Activated naive CD8-positive, alpha-beta T cell (primary cell): ENCODE measurements around the gene RNF150.

Source experiments
- H3K27ac Mint-ChIP-seq: one replicate; pipeline ENCODE4 v1.8.0; 2021; ENCODE audit warnings: mixed read lengths
- H3K27me3 Mint-ChIP-seq: one replicate; pipeline ENCODE4 v1.8.0; 2021; ENCODE audit warnings: mixed read lengths
- H3K36me3 Mint-ChIP-seq: one replicate; pipeline ENCODE4 v1.8.0; 2021; ENCODE audit warnings: mixed read lengths
- H3K4me1 Mint-ChIP-seq: one replicate; pipeline ENCODE4 v1.8.0; 2021; ENCODE audit warnings: low read depth, mixed read lengths
- H3K4me3 Mint-ChIP-seq: one replicate; pipeline ENCODE4 v1.8.0; 2021; ENCODE audit warnings: mild to moderate bottlenecking, mixed read lengths
- H3K9me3 Mint-ChIP-seq: one replicate; pipeline ENCODE4 v1.8.0; 2021; ENCODE audit warnings: low read depth, mixed read lengths

The RNF150 gene

DNA sequence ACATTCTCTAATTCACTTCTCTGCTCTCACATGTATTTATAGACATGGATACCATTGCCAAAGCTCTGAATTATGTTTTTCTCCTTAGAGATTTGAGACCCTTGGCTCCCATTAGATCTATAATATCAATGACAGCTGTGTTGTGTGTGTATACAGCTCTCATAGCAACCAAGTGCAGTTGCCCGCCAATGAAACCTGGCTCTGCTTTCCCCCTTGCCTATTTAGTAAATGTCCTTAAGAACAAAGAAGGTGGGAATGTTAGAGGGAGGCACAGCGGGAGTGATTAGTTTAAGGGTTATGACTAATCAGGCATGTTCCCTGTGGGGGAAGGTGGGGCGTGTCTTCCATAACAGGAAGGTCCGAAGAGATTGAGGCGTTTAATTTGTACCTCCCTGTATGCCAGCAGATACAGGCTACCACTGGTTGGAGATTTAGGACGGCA is 276.6 kb downstream of the RNF150 start:
- H3K27ac Mint-ChIP-seq: no peak overlapping the region
- no peaks in the 10 kb centered on the region for H3K36me3 Mint-ChIP-seq
- H3K27me3 Mint-ChIP-seq: peaks cover 7% of the 10 kb centered on the region
- no peaks in the 10 kb centered on the region for H3K9me3 Mint-ChIP-seq
- no peaks in the 10 kb centered on the region for H3K4me1 Mint-ChIP-seq
- H3K4me3 Mint-ChIP-seq: no peak overlapping the region

- no peak overlapping the region for H3K27ac Mint-ChIP-seq
- H3K4me1 Mint-ChIP-seq: no peaks in the 10 kb centered on the region
- no peak overlapping the region for H3K4me3 Mint-ChIP-seq
- H3K9me3 Mint-ChIP-seq: no peaks in the 10 kb centered on the region
- H3K36me3 Mint-ChIP-seq: no peaks in the 10 kb centered on the region
- peaks cover 15% of the 10 kb centered on the region for H3K27me3 Mint-ChIP-seq
These were observed 279.1 kb downstream of the RNF150 start for GRCh38 chr4:140854168-140854567.

DNA sequence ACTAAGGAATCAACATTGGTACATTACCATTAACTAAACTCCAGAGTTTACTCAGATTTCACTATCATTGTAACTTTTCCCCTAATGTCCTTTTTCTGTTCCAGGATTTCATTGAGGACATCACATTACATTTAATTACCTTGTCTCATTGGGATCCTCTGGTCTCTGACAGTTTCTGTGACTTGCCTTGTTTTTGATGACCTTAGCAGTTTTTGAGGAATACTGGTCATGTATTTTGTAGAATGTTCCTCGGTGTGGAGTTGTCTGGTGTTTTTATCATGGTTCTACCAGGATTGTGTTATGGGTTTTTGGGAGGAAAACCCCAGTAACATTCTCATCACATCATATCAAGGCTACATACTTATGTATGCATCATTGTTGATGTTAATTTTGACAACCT is 281.5 kb downstream of the RNF150 start:
- Mint-ChIP-seq H3K4me3 (no peak overlapping the region), H3K27me3 (peaks cover 15% of the 10 kb centered on the region), H3K4me1 (no peaks in the 10 kb centered on the region), H3K36me3 (no peaks in the 10 kb centered on the region), H3K9me3 (no peaks in the 10 kb centered on the region), H3K27ac (no peak overlapping the region)

GRCh38 chr4:140851032-140851636 is 282.1 kb downstream of the RNF150 start:
- Mint-ChIP-seq H3K4me1 (no peaks in the 10 kb centered on the region), H3K36me3 (no peaks in the 10 kb centered on the region), H3K4me3 (no peak overlapping the region), H3K9me3 (no peaks in the 10 kb centered on the region), H3K27me3 (peaks cover 16% of the 10 kb centered on the region), H3K27ac (no peak overlapping the region)

DNA sequence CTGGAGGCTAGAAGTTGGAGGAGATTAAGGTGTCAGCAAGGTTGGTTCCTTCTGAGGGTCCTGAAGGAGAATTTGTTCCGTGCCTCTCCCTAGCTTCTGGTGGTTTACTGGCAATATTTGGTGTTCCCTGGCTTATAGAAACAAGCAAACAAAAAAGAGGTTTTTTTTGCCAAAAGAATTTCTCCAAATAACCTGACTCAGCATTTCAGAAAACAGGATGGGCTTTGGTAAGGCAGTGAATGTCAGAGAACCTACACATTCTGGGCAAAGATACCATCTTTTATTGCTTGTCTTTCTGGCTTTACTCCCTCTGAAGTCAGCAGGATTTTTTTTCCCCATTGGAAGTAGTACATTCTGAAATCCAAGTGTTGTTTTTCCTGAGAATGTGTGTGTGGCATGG is 283.7 kb downstream of the RNF150 start:
- Mint-ChIP-seq H3K9me3 (no peaks in the 10 kb centered on the region), H3K36me3 (no peaks in the 10 kb centered on the region), H3K27ac (no peak overlapping the region)

GRCh38 chr4:140846736-140847135 is 286.5 kb downstream of the RNF150 start:
- no peak overlapping the region for H3K27ac Mint-ChIP-seq
- H3K4me1 Mint-ChIP-seq: no peaks in the 10 kb centered on the region
- H3K36me3 Mint-ChIP-seq: no peaks in the 10 kb centered on the region
- H3K4me3 Mint-ChIP-seq: no peak overlapping the region
- H3K9me3 Mint-ChIP-seq: no peaks in the 10 kb centered on the region
- peaks cover 14% of the 10 kb centered on the region for H3K27me3 Mint-ChIP-seq

More for the DNA sequence above, 283.7 kb downstream of the RNF150 start:
- Mint-ChIP-seq H3K4me1 (no peaks in the 10 kb centered on the region), H3K27me3 (peaks cover 18% of the 10 kb centered on the region), H3K4me3 (no peak overlapping the region)

DNA sequence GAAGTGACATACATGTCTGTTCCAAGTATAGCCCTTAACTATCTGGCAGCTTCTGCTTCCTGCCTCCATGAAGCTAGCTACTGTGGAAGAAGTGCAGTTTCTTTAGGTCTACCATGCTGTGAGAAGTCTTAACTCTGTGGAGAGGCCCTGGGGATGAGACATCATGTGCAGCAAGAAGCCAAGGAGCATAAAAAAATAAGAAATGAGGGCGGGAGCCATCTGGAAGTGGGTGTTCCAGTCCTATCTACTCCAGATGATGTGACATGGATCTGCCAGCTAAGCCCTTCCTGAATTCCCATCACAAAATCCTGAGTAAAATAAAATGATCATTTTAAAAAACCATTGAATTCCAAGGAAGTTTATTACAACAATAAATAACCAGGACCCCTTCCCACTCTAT is 289.2 kb downstream of the RNF150 start:
- Mint-ChIP-seq H3K9me3 (no peaks in the 10 kb centered on the region), H3K4me1 (no peaks in the 10 kb centered on the region), H3K27ac (no peak overlapping the region), H3K36me3 (no peaks in the 10 kb centered on the region), H3K27me3 (peaks cover 7% of the 10 kb centered on the region), H3K4me3 (no peak overlapping the region)

GRCh38 chr4:140841186-140841585 is 292.1 kb downstream of the RNF150 start:
- H3K4me1 Mint-ChIP-seq: no peaks in the 10 kb centered on the region
- peaks cover 4% of the 10 kb centered on the region for H3K27me3 Mint-ChIP-seq
- H3K27ac Mint-ChIP-seq: no peak overlapping the region
- H3K36me3 Mint-ChIP-seq: no peaks in the 10 kb centered on the region
- H3K4me3 Mint-ChIP-seq: no peak overlapping the region
- H3K9me3 Mint-ChIP-seq: no peaks in the 10 kb centered on the region

DNA sequence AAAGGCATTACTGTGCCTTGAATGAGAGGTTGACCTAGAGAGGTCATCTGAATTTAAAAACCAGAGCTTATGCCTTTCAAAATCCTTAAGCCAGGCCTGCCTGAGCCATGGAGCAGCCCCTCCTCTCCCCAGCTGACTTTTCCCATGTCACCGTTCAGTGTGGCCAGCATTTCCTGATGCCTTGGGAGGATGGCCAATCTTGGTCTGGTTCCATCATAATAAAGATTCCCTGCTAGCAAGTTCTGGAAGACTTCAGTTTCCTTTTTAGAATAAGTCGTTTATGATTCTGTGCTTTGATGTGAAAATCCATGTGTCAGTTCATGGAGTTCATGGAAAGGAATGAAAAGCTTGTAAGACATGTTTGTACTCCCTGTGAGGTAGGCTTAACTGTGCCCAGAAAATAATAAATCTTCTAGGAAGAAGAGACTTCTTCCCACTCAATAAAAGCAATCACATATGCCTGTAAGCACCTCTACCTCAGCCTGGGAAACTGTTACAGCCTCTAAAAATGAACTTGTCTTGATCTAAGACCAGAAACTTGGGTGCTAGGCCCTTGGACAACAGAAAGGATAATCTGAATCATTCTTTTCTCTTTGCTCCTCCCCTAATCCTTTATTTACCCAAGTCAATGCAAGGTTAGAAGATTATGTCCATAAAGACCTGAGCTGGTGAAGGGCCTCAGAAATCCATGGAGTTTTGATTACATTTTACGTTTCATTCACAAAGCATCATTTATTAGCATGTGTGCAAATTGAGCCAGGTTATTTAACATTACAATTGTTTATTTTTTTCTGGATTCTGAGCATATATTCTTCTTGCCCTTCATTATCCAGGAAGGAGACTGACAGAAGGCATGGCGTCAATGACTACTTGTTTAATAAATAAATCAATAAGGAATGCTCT is 293.1 kb downstream of the RNF150 start:
- Mint-ChIP-seq H3K27ac (no peak overlapping the region), H3K4me1 (no peaks in the 10 kb centered on the region), H3K4me3 (no peak overlapping the region), H3K9me3 (no peaks in the 10 kb centered on the region), H3K27me3 (peaks cover 2% of the 10 kb centered on the region), H3K36me3 (no peaks in the 10 kb centered on the region)

DNA sequence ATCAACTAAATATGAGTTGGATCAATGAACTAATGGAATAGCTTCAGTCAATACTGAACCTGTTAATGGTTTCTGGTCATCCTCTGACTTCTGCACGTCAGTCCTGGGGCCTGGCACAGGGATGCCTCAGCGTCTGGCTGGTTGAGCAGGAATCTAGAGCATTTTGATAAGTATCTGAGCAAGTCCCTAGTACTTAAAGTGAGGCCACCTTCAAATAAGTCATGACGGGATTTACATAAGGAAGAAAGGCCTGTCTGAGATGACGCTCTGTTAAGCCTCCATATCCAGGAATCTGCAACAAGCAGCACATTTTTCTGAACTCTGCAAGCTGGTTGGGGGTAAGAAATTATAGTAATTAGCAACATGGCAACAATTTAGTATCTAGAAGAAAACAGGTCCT is 293.9 kb downstream of the RNF150 start:
- Mint-ChIP-seq H3K27ac (no peak overlapping the region), H3K4me3 (no peak overlapping the region), H3K36me3 (no peaks in the 10 kb centered on the region), H3K4me1 (no peaks in the 10 kb centered on the region), H3K27me3 (peaks cover 2% of the 10 kb centered on the region), H3K9me3 (no peaks in the 10 kb centered on the region)

DNA sequence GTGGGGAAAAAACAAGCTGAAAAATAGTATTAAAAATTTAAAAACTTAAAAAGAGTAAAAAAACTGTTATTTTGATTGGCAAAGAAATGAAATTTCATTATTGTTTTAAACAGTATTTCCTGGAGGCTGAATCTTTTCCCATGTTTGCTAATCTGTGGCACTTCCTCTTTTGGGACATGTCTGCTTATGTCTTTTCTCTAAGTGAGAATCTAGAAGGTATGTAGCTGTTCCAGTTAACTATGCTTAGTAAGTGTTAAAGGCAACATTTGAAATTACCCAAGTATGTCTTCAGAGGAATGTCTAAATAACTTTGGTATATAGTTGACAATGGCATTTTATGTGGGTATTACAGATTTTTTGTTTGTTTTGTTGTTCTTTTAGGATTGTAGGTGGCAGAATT is 295.5 kb downstream of the RNF150 start:
- Mint-ChIP-seq H3K27me3 (peaks cover 2% of the 10 kb centered on the region), H3K27ac (no peak overlapping the region), H3K4me1 (no peaks in the 10 kb centered on the region), H3K9me3 (no peaks in the 10 kb centered on the region), H3K36me3 (no peaks in the 10 kb centered on the region), H3K4me3 (no peak overlapping the region)

- H3K27ac Mint-ChIP-seq: no peak overlapping the region
- no peaks in the 10 kb centered on the region for H3K4me1 Mint-ChIP-seq
- H3K9me3 Mint-ChIP-seq: no peaks in the 10 kb centered on the region
- peaks cover 5% of the 10 kb centered on the region for H3K27me3 Mint-ChIP-seq
- no peak overlapping the region for H3K4me3 Mint-ChIP-seq
- H3K36me3 Mint-ChIP-seq: no peaks in the 10 kb centered on the region
These were observed 298.3 kb downstream of the RNF150 start for GRCh38 chr4:140834839-140835495.

DNA sequence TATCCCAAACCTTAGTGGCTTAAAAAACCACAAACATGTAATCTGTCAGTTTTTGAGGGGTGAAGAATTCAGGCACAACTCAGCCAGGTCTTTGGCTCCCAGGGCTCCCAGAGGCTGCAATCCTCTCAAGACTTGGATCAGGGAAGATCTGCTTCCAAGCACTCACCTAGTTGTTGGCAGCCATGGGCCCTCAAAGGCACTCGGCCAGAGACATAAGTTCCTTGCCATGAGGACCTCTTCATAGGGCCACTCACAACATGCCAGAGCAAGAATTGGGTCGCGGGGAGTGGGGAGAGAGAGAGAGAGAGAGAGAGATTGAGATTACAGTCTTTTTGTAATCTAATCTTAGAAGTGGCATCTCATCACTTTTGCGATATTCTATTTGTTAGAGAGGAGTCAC is 300.0 kb downstream of the RNF150 start:
- H3K4me1 Mint-ChIP-seq: no peaks in the 10 kb centered on the region
- no peaks in the 10 kb centered on the region for H3K36me3 Mint-ChIP-seq
- H3K27me3 Mint-ChIP-seq: peaks cover 10% of the 10 kb centered on the region
- peaks cover 5% of the 10 kb centered on the region for H3K9me3 Mint-ChIP-seq
- H3K4me3 Mint-ChIP-seq: no peak overlapping the region
- no peak overlapping the region for H3K27ac Mint-ChIP-seq

DNA sequence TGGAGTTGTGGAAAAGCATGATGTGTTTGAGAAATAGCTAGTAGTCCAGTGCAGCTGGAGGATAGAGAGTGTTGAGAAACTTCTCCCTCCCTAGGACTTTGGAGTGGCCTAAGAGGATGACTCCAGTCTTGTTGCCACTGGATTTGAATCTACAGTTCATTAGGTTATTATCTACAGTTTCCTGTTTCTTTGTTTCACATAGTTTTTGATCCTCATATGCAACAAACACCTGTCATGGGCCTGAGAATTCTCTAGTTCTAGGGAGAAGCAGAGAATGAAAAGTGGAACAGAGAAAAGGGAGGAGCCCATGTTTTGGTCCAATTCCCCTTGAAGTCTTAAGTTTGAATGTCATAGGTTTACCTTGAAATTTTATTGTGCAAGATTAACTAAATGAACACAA is 303.4 kb downstream of the RNF150 start:
- H3K27ac Mint-ChIP-seq: no peak overlapping the region
- no peak overlapping the region for H3K4me3 Mint-ChIP-seq
- peaks cover 11% of the 10 kb centered on the region for H3K27me3 Mint-ChIP-seq
- peaks cover 5% of the 10 kb centered on the region for H3K9me3 Mint-ChIP-seq
- no peaks in the 10 kb centered on the region for H3K36me3 Mint-ChIP-seq
- H3K4me1 Mint-ChIP-seq: no peaks in the 10 kb centered on the region

- Mint-ChIP-seq H3K36me3 (no peaks in the 10 kb centered on the region), H3K4me1 (no peaks in the 10 kb centered on the region), H3K9me3 (peaks cover 5% of the 10 kb centered on the region), H3K4me3 (no peak overlapping the region), H3K27ac (no peak overlapping the region), H3K27me3 (peaks cover 15% of the 10 kb centered on the region)
These were observed 306.6 kb downstream of the RNF150 start for GRCh38 chr4:140826701-140827027.
